ENCODE measurements around the gene GOLGA2. TPM values are rescaled to one million over a fixed set of nuclear protein-coding genes. Genes with fewer than 3 reads are reported as not detected.
A peak's percentile ranks its signal among the peaks of the same experiment; 100 is the strongest.
"Not testable (repeated sequence)": the region's sequence is repeated elsewhere in the genome, so short reads cannot be mapped to it uniquely, and the experiment has no call there.

Gene GOLGA2
- total RNA-seq, 1 donor from 2014 or later = 87.0 TPM

GRCh38 chr9:128288273-128289004, 12.6 kb upstream of the GOLGA2 start:
- H3K9me3 Mint-ChIP-seq (ENCODE audit: low read depth) = no peaks in the 10 kb centered on the region
- H3K4me3 Mint-ChIP-seq (ENCODE audit: low read depth) = no peak overlapping the region
- H3K4me1 Mint-ChIP-seq (ENCODE audit: low read depth) = no peaks in the 10 kb centered on the region
- H3K36me3 Mint-ChIP-seq (ENCODE audit: insufficient read depth) = no peaks in the 10 kb centered on the region
- TF ChIP-seq CTCF (IDR thresholded peaks at IDR 0.05; ENCODE audit: unreplicated experiment) = no peak
- DNase-seq (ENCODE audit: low spot score, unreplicated experiment) = no peak
- H3K27ac Mint-ChIP-seq = no peak overlapping the region
- H3K27me3 Mint-ChIP-seq = no peaks in the 10 kb centered on the region

DNA sequence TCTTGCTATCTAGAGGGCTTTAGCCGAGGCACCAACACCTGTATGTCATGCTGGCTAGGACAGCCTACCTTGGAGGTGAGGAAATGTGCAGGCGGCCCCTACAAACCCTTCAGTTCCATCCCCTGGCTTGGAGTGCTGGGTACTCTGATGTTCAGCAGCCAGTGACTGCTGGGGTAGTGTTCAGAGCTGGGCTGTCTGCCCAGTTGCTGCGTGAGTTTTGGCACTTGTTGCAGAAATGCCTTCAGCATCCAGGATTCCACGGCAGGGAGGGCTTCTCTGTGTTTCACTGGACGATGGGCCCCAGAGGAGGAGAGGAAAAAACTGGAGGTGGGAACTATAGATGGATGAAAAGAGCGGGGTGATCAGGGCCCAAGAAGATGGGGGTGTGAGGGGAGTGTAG, 10.6 kb upstream of the GOLGA2 start:
- Mint-ChIP-seq H3K4me1 (ENCODE audit: low read depth) (no peaks in the 10 kb centered on the region), H3K4me3 (ENCODE audit: low read depth) (no peak overlapping the region), H3K9me3 (ENCODE audit: low read depth) (no peaks in the 10 kb centered on the region), H3K36me3 (ENCODE audit: insufficient read depth) (no peaks in the 10 kb centered on the region), H3K27me3 (no peaks in the 10 kb centered on the region), H3K27ac (no peak overlapping the region)
- no peak for DNase-seq (ENCODE audit: low spot score, unreplicated experiment)
- TF ChIP-seq CTCF (IDR thresholded peaks at IDR 0.05; ENCODE audit: unreplicated experiment) = no peak

DNA sequence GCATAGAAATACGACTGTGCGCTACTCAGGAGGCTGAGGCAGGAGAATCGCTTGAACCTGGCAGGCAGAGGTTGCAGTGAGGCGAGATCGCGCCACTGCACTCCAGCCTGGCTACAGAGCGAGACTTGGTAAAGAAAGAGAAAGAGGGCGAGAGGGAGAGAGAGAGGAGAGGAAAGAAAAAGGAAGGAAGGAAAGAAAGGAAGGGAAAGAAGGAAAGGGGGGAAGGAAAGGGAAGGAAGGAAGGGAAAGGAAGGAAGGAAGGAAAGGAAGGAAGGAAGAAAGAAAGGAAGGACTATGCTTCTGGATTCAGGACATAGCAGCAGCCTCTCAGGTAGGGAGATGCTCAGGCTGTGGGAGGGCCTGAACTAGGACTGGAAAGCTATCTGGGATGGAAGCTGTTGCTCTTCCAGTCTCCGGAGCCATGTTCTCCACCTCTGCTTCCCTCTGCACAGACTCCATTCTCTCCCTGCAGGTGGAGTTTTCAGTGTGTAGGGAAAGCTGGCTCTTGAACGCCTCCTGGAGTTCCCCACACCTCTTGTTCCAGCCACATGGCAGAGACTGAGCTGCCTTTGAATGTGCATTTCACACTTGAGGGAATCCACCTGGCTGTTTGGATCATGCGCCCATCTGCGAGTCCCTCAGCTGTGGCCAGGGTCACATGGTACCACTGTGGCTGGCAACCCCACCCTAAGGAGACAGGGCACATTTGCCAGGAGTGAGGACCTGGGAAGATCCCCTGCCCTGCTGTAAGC, 9.4 kb upstream of the GOLGA2 start:
- peaks cover under 1% of the 10 kb centered on the region for H3K36me3 Mint-ChIP-seq (ENCODE audit: insufficient read depth)
- no peaks in the 10 kb centered on the region for H3K9me3 Mint-ChIP-seq (ENCODE audit: low read depth)
- H3K4me3 Mint-ChIP-seq (ENCODE audit: low read depth) = no peak overlapping the region

GRCh38 chr9:128282500-128282899, 6.7 kb upstream of the GOLGA2 start:
- Mint-ChIP-seq H3K27me3 (no peaks in the 10 kb centered on the region), H3K9me3 (ENCODE audit: low read depth) (no peaks in the 10 kb centered on the region), H3K4me3 (ENCODE audit: low read depth) (no peak overlapping the region), H3K36me3 (ENCODE audit: insufficient read depth) (peaks cover 3% of the 10 kb centered on the region), H3K4me1 (ENCODE audit: low read depth) (peaks cover 3% of the 10 kb centered on the region), H3K27ac (no peak overlapping the region)
- no peak for TF ChIP-seq CTCF (IDR thresholded peaks at IDR 0.05; ENCODE audit: unreplicated experiment)
- no peak for DNase-seq (ENCODE audit: low spot score, unreplicated experiment)

More for the DNA sequence above, 9.4 kb upstream of the GOLGA2 start:
- no peak for TF ChIP-seq CTCF (IDR thresholded peaks at IDR 0.05; ENCODE audit: unreplicated experiment)
- H3K27me3 Mint-ChIP-seq = no peaks in the 10 kb centered on the region
- no peak overlapping the region for H3K27ac Mint-ChIP-seq
- no peak for DNase-seq (ENCODE audit: low spot score, unreplicated experiment)
- no peaks in the 10 kb centered on the region for H3K4me1 Mint-ChIP-seq (ENCODE audit: low read depth)

DNA sequence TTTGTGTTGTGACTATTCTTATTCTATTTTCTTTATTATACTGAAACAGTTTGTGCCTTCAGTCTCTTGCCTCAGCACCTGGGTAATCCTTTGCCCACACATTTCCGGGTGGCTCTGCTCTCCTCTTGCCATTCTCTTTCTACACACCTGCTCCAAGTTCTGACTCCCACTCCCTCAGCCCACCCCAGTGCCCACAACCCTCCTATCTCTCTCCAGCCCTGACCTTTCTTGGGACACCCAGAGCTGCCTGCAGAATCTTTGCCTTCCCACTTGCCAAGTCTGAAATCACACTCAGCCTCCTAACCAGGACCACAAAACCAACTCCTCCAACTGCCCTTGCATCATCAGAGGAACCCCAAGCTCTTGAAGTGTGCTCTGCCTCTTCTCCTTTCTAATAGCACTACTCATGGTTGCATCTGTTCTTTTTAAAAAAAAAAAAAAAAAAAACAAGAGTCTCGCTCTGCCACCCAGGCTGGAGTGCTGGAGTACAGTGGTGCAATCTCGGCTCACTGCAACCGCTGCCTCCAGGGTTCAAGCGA, 4.3 kb upstream of the GOLGA2 start:
- Mint-ChIP-seq H3K4me1 (ENCODE audit: low read depth) (peaks cover 11% of the 10 kb centered on the region), H3K27ac (peak overlapping the region; percentile 82), H3K4me3 (ENCODE audit: low read depth) (no peak overlapping the region), H3K27me3 (no peaks in the 10 kb centered on the region), H3K36me3 (ENCODE audit: insufficient read depth) (peaks cover 3% of the 10 kb centered on the region), H3K9me3 (ENCODE audit: low read depth) (no peaks in the 10 kb centered on the region)
- DNase-seq (ENCODE audit: low spot score, unreplicated experiment) = no peak
- no peak for TF ChIP-seq CTCF (IDR thresholded peaks at IDR 0.05; ENCODE audit: unreplicated experiment)

GRCh38 chr9:128279088-128280073, 3.6 kb upstream of the GOLGA2 start:
- Mint-ChIP-seq H3K27ac (peak overlapping the region; percentile 60), H3K4me1 (ENCODE audit: low read depth) (peaks cover 15% of the 10 kb centered on the region)
- not testable (repeated sequence) for H3K9me3 Mint-ChIP-seq (ENCODE audit: low read depth); DNase-seq (ENCODE audit: low spot score, unreplicated experiment); H3K4me3 Mint-ChIP-seq (ENCODE audit: low read depth); H3K27me3 Mint-ChIP-seq; H3K36me3 Mint-ChIP-seq (ENCODE audit: insufficient read depth)
